Mesendoderm (in vitro differentiated cells): ENCODE results near the gene MAEA.

ENCODE experiments used
- DNase-seq: peaks from one replicate; pipeline ENCODE4 v3.0.0; 2013
- H2AK5ac ChIP-seq: 2 replicates; pipeline ENCODE4 v1.6.1; 2013; ENCODE audit warnings: low read length, inconsistent platforms
- H2BK120ac ChIP-seq: 2 replicates; pipeline ENCODE4 v1.6.1; 2013; ENCODE audit warnings: low read depth, mild to moderate bottlenecking, low read length, moderate library complexity, mixed read lengths
- H2BK15ac ChIP-seq: replicated peaks from 2 replicates; pipeline ENCODE4 v1.6.1; 2013; ENCODE audit warnings: low read depth, mild to moderate bottlenecking, moderate library complexity
- H2BK5ac ChIP-seq: 2 replicates; pipeline ENCODE4 v1.6.1; 2013; ENCODE audit warnings: low read length, inconsistent platforms
- H3K18ac ChIP-seq: 2 replicates; pipeline ENCODE4 v1.6.1; 2013; ENCODE audit warnings: mild to moderate bottlenecking, low read length, mixed read lengths
- H3K23ac ChIP-seq: one replicate; pipeline ENCODE4 v1.6.1; 2013; ENCODE audit warnings: low read length
- H3K27ac ChIP-seq: 2 replicates; pipeline ENCODE4 v1.5.1; 2013; ENCODE audit warnings: low read depth, mild to moderate bottlenecking, inconsistent platforms, low read length, moderate library complexity
- H3K27me3 ChIP-seq: 2 replicates; pipeline ENCODE4 v1.6.1; 2013; ENCODE audit warnings: low read length, control low read depth, mild to moderate bottlenecking, inconsistent platforms; ENCODE audit not compliant: insufficient read depth, poor library complexity
- H3K36me3 ChIP-seq: 2 replicates; pipeline ENCODE4 v1.6.1; 2013; ENCODE audit warnings: low read length, inconsistent platforms; ENCODE audit not compliant: control insufficient read depth, insufficient read depth
- H3K4ac ChIP-seq: one replicate; pipeline ENCODE4 v1.6.1; 2013; ENCODE audit warnings: low read depth, mild to moderate bottlenecking, low read length, moderate library complexity
- H3K4me1 ChIP-seq: 2 replicates; pipeline ENCODE4 v1.6.1; 2013; ENCODE audit warnings: low read depth, low read length, inconsistent platforms; ENCODE audit not compliant: control insufficient read depth
- H3K4me2 ChIP-seq: 2 replicates; pipeline ENCODE4 v1.6.1; 2013; ENCODE audit warnings: low read length
- H3K4me3 ChIP-seq: 2 replicates; pipeline ENCODE4 v1.5.1; 2013; ENCODE audit warnings: mild to moderate bottlenecking, low read length
- H3K56ac ChIP-seq: one replicate; pipeline ENCODE4 v1.6.1; 2013; ENCODE audit warnings: low read length
- H3K79me1 ChIP-seq: 2 replicates; pipeline ENCODE4 v1.6.1; 2013; ENCODE audit warnings: low read length, inconsistent platforms
- H3K79me2 ChIP-seq: 2 replicates; pipeline ENCODE4 v1.6.1; 2013; ENCODE audit warnings: mild to moderate bottlenecking, low read length; ENCODE audit not compliant: control insufficient read depth, insufficient read depth
- H3K9ac ChIP-seq: 2 replicates; pipeline ENCODE4 v1.6.1; 2013; ENCODE audit warnings: low read length, inconsistent platforms
- H4K5ac ChIP-seq: one replicate; pipeline ENCODE4 v1.6.1; 2013; ENCODE audit warnings: low read length
- H4K8ac ChIP-seq: one replicate; pipeline ENCODE4 v1.6.1; 2013; ENCODE audit warnings: low read depth, mild to moderate bottlenecking, control low read depth, low read length, moderate library complexity
- WGBS: extraction: QIAGEN DNeasy Blood & Tissue Kit; methylation state at CpG from one replicate; pipeline ENCODE4 v1.1.7; 2013; ENCODE audit warnings: low lambda C conversion rate, missing lambda C conversion rate; ENCODE audit not compliant: insufficient coverage; ENCODE audit errors: extremely low coverage; 5-methylcytosine and 5-hydroxymethylcytosine counted together

The MAEA gene

GRCh38 chr4:1347410-1347864 is 57.7 kb downstream of the MAEA start:
- H3K4me2 ChIP-seq, result peak overlapping the region; percentile 94
- H3K23ac ChIP-seq, result peak overlapping the region; percentile 89
- H3K56ac ChIP-seq, result peak overlapping the region; percentile 98
- H2AK5ac ChIP-seq, result peak overlapping the region; percentile 78
- peaks cover 7% of the 10 kb centered on the region for H3K79me1 ChIP-seq
- peak; percentile 82 for DNase-seq
- no peaks in the 10 kb centered on the region for H3K79me2 ChIP-seq
- peak overlapping the region; percentile 99 for H3K9ac ChIP-seq
- H2BK15ac ChIP-seq, result no peak overlapping the region
- peak overlapping the region; percentile 69 for H3K18ac ChIP-seq
- peak overlapping the region; percentile 87 for H3K4me3 ChIP-seq
- peak overlapping the region; percentile 63 for H2BK120ac ChIP-seq
- no peaks in the 10 kb centered on the region for H3K36me3 ChIP-seq
- no peak overlapping the region for H4K5ac ChIP-seq
- H4K8ac ChIP-seq, result no peak overlapping the region
- H3K27ac ChIP-seq, result peak overlapping the region; percentile 93
- H2BK5ac ChIP-seq, result peak overlapping the region; percentile 63
- peak overlapping the region; percentile 93 for H3K4ac ChIP-seq
- H3K4me1 ChIP-seq, result no peaks in the 10 kb centered on the region
- H3K27me3 ChIP-seq, result no peaks in the 10 kb centered on the region
- no CpG with 5 or more reads among the region's 43 CpGs for WGBS

- Histone ChIP-seq H3K4ac (peak overlapping the region; percentile 59), H3K4me1 (no peaks in the 10 kb centered on the region), H3K4me3 (no peak overlapping the region), H3K4me2 (peak overlapping the region; percentile 94), H3K79me2 (no peaks in the 10 kb centered on the region), H4K5ac (no peak overlapping the region), H2BK15ac (no peak overlapping the region), H3K23ac (no peak overlapping the region), H3K56ac (peak overlapping the region; percentile 98), H3K36me3 (no peaks in the 10 kb centered on the region), H2AK5ac (no peak overlapping the region), H3K9ac (peak overlapping the region; percentile 99), H3K27ac (peak overlapping the region; percentile 93), H3K27me3 (no peaks in the 10 kb centered on the region), H3K79me1 (peaks cover 7% of the 10 kb centered on the region), H4K8ac (no peak overlapping the region), H2BK5ac (no peak overlapping the region), H2BK120ac (no peak overlapping the region), H3K18ac (no peak overlapping the region)
- DNase-seq, result no peak
- WGBS, result no CpG with 5 or more reads among the region's 12 CpGs
These were observed 58.4 kb downstream of the MAEA start for GRCh38 chr4:1348014-1348513.

GRCh38 chr4:1348746-1349145 is 59.1 kb downstream of the MAEA start:
- no CpG with 5 or more reads among the region's 25 CpGs for WGBS
- Histone ChIP-seq H3K36me3 (no peaks in the 10 kb centered on the region), H2BK15ac (no peak overlapping the region), H2BK120ac (no peak overlapping the region), H3K9ac (no peak overlapping the region), H3K79me2 (no peaks in the 10 kb centered on the region), H3K23ac (no peak overlapping the region), H3K4me3 (no peak overlapping the region), H3K18ac (no peak overlapping the region), H3K4ac (no peak overlapping the region), H3K27ac (no peak overlapping the region), H2BK5ac (no peak overlapping the region), H3K4me1 (no peaks in the 10 kb centered on the region), H4K8ac (no peak overlapping the region), H3K4me2 (no peak overlapping the region), H3K79me1 (peaks cover 7% of the 10 kb centered on the region), H3K27me3 (no peaks in the 10 kb centered on the region), H4K5ac (no peak overlapping the region), H2AK5ac (no peak overlapping the region), H3K56ac (no peak overlapping the region)
- DNase-seq, result no peak

- no peak overlapping the region for H3K23ac ChIP-seq
- no peak overlapping the region for H2BK5ac ChIP-seq
- peaks cover 7% of the 10 kb centered on the region for H3K79me1 ChIP-seq
- H3K18ac ChIP-seq, result no peak overlapping the region
- no peak overlapping the region for H2AK5ac ChIP-seq
- H4K8ac ChIP-seq, result no peak overlapping the region
- DNase-seq, result no peak
- no peak overlapping the region for H3K4me3 ChIP-seq
- no peak overlapping the region for H3K27ac ChIP-seq
- H3K4me2 ChIP-seq, result no peak overlapping the region
- H3K36me3 ChIP-seq, result no peaks in the 10 kb centered on the region
- no peak overlapping the region for H3K56ac ChIP-seq
- H3K27me3 ChIP-seq, result no peaks in the 10 kb centered on the region
- no peak overlapping the region for H3K4ac ChIP-seq
- no peaks in the 10 kb centered on the region for H3K4me1 ChIP-seq
- no peaks in the 10 kb centered on the region for H3K79me2 ChIP-seq
- no peak overlapping the region for H4K5ac ChIP-seq
- no peak overlapping the region for H2BK15ac ChIP-seq
- no peak overlapping the region for H3K9ac ChIP-seq
- no CpG with 5 or more reads among the region's 29 CpGs for WGBS
- no peak overlapping the region for H2BK120ac ChIP-seq
These were observed 59.9 kb downstream of the MAEA start for GRCh38 chr4:1349359-1350168.

- H3K4me2 ChIP-seq, result no peak overlapping the region
- H2BK5ac ChIP-seq, result no peak overlapping the region
- no peak overlapping the region for H3K23ac ChIP-seq
- H3K27me3 ChIP-seq, result no peaks in the 10 kb centered on the region
- no CpG with 5 or more reads among the region's 5 CpGs for WGBS
- H4K8ac ChIP-seq, result no peak overlapping the region
- H3K27ac ChIP-seq, result no peak overlapping the region
- H4K5ac ChIP-seq, result no peak overlapping the region
- no peak overlapping the region for H2BK15ac ChIP-seq
- H2BK120ac ChIP-seq, result no peak overlapping the region
- H3K4me1 ChIP-seq, result no peaks in the 10 kb centered on the region
- no peak overlapping the region for H3K56ac ChIP-seq
- H3K36me3 ChIP-seq, result no peaks in the 10 kb centered on the region
- H3K79me1 ChIP-seq, result peaks cover 5% of the 10 kb centered on the region
- H3K79me2 ChIP-seq, result no peaks in the 10 kb centered on the region
- H3K4me3 ChIP-seq, result no peak overlapping the region
- no peak overlapping the region for H2AK5ac ChIP-seq
- H3K18ac ChIP-seq, result no peak overlapping the region
- no peak overlapping the region for H3K4ac ChIP-seq
- DNase-seq, result no peak
- H3K9ac ChIP-seq, result no peak overlapping the region
These were observed 60.5 kb downstream of the MAEA start for GRCh38 chr4:1350169-1350520.
